Fibroblast of skin of right biceps (primary cell): ENCODE data around the gene LMF2.
"Not testable (repeated sequence)": the region's sequence is repeated elsewhere in the genome, so short reads cannot be mapped to it uniquely, and the experiment has no call there.

ENCODE experiments used
- DNase-seq: peaks from one replicate; pipeline ENCODE4 v3.0.0-alpha.2; 2013

LMF2 gene

DNA sequence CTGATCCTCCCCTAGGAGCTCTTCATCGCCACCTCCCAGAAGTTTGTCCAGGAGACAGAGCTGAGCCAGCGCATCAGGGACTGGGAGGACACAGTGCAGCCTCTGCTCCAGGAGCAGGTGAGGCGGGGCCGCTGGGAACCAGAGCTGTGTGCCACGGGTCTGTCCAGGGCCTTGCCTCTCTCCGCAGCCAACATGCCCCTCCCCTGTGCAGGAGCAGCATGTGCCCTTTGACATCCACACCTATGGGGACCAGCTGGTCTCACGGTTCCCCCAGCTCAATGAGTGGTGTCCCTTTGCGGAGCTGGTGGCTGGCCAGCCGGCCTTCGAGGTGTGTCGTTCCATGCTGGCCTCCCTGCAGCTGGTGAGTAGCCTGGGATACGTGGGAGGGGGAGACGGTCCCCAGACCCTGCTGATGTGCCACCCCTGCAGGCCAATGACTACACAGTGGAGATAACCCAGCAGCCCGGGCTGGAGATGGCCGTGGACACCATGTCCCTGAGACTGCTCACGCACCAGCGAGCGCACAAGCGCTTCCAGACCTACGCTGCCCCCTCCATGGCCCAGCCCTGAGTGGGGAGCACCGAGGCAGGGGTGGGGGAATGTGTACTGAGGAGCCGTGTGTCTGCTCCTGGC is 15.4 kb upstream of the LMF2 start:
- DNase-seq = no peak

DNA sequence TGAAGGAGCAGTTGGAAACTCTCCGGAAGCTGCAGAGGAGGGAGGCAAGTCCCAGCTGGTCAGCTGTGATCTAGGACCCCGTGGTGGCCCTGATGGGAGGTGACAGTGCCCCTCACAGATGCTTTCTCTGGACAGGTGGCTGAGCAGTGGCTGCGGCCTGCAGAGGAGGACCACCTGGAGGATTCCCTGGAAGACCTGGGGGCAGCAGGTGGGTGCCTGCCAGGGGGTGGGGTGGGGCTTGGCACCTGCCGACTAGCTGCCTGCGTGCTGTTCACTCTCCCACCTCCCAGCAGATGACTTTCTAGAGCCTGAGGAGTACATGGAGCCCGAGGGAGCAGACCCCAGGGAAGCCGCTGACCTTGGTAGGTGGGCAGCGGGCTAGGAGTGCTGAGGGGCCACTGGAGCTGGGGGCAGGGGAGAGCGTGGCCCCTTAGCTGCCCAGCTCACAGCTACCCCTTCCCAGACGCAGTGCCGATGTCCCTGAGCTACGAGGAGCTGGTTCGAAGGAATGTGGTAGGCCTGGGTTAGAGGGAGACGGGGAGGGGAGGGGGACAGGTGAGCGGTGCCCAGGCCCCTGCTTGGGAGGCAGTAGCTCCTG is 14.8 kb upstream of the LMF2 start:
- DNase-seq = no peak

DNA sequence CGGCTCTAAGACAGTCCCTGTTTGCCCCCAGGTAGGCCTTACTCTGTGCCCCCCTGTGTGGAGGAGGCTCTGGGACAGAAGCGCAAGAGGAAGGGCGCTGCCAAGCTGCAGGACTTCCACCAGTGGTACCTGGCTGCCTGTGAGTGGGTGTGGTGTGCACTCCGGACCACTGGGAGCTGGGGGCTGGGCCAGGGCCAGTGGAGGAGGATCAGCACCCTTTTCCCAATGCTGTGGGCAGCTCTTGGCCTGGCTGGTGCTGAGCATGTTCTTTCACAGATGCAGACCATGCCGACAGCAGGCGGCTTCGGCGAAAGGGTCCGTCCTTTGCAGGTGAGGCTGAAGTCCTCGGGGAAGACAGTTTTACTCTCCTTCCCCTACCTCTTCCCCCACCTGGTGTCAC is 14.2 kb upstream of the LMF2 start:
- DNase-seq = no peak

DNA sequence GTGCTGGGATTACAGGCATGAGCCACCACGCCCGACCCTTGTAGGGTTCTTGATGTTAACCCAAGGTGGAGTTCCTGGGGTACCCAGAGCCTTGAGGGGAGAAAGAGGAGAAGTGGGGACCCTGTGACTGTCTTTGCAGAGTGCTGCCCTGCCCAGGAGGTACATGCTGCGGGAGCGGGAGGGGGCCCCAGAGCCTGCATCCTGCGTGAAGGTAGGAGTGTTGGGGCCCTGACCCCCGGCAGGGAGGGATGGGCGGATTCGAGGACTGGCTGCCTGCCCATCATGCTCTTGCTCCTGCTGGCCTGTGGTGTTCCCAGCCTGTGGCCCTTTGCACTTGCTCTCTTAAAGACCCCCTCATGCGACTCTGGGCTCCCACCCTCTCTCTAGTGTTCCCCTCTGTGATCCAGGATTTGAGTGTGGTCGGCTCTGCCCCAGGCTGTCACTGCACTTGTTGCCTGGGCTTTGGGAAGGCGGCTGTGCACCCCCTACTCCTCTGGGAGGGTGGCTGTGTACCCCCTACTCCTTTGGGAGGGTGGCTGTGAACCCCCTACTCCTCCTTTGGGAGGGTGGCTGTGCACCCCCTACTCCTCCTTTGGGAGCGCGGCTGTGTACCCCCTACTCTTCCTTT is 13.4 kb upstream of the LMF2 start:
- no peak for DNase-seq

DNA sequence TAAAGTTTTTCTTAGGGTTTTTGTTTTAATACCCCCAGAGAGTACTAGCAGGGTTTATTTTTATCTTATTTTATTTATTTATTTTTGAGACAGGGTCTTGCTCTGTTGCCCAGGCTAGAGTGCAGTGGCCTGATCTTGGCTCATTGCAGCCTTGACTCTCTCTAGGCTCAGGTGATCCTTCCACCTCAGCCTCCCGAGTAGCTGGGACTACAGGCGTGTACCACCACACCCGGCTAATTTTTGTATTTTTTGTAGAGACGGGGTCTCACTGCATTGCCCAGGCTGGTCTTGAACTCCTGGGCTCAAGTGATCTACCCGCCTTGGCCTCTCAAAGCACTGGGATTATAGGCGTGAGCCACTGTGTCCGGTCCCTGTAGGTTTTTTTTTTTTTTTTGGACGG is 12.7 kb upstream of the LMF2 start:
- not testable (repeated sequence) for DNase-seq

DNA sequence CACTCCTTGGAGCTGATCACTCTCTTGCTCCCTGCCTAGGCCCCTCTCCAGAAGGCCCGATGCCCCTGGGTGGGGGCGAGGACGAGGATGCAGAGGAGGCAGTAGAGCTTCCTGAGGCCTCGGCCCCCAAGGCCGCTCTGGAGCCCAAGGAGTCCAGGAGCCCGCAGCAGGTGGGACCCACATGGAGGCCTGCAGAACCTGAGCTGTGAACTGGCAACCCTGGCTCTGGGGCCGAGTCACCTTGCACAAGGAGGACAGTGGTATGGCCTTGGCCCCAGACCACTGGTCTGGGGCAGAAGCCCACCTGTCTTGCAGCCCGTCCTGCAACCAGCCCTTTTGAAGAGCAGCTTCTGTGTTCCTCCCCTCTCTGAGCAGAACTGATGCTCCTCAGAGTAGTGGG is 11.6 kb upstream of the LMF2 start:
- no peak for DNase-seq

DNA sequence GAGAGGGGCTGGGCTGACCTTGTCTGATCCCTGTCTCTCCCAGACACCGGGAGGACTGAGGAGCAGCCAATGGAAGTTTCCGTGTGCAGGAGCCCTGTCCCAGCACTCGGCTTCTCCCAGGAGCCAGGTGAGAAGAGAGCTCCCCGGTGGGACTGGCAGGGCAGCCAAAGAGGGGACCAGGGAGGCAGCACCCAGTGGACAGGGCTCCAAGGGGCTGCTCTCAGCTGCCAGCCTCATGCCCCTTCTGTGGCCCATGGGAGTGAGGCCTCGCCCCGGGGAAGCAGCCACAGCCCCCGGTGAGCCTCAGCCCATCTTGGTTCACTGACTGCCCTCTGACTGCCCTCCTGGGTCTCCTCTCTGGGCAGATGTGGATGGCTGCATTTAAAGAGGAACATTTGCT is 11.1 kb upstream of the LMF2 start:
- DNase-seq = no peak

DNA sequence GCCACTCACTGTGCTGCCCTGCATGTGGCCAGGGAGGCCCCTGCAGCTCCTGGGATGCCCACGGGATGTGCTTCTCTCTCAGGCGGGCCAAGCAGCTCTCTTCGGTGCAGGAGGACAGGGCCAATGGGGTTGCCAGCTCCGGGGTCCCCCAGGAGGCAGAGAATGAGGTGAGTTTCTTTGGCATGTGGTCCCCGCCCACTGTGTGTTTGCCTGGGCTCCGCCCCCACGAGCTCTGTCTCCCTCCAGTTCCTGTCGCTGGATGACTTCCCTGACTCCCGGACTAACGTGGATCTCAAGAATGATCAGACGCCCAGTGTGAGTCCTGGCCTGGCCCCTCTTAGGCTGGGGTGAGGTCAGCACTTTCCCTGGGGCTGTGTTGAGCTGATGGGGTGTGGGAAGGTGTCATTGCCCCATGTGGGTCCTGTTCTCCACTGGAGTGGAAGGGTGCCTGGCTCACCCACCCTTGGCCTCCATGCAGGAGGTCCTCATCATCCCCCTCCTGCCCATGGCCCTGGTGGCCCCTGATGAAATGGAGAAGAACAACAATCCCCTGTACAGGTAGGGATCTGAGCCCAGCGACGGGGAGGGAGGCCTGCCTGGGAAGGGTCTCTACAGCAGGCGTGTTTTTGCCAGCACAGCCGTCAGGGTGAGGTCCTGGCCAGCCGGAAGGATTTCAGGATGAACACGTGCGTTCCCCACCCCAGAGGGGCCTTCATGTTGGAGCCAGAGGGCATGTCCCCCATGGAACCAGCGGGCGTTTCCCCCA is 10.2 kb upstream of the LMF2 start:
- no peak for DNase-seq

DNA sequence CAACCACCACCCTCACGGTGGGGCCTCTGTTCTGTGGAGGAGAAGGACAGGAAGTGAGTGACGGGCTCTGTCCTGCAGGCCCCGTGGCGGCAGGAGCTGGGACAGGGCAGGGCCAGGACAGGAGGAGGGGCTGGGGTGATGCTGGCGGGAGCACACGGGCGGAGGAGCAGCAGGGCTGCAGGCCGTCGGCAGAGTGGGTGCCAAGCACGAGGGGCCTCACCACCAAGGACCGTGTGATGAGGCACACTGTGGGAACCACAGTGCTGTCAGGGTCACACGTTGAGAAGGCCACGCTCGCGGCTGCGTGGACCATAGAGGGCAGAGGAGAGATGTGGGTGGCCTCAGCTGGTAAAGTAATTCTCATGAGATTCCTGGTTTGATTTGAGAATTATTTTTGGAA is 9.4 kb upstream of the LMF2 start:
- no peak for DNase-seq

DNA sequence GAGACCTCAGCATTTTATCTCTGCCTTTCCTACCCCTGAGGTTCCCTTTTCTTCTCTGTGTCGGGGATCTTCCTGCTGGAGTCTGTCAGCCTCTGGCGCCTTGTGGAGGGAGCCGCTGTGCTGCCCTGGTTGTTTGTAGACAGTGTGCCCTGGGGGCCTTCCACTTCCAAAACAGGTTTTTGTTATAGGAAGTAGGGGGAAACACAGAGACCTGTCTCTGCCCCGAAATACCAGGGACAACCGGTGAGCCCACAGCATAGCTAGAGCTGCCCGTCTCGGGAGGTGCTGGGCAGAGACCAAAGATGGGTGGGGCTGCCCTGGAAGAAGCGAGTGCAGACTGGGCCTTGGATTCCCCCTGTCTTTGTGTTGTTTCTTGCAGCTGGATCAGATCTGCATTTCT is 8.6 kb upstream of the LMF2 start:
- DNase-seq = no peak

DNA sequence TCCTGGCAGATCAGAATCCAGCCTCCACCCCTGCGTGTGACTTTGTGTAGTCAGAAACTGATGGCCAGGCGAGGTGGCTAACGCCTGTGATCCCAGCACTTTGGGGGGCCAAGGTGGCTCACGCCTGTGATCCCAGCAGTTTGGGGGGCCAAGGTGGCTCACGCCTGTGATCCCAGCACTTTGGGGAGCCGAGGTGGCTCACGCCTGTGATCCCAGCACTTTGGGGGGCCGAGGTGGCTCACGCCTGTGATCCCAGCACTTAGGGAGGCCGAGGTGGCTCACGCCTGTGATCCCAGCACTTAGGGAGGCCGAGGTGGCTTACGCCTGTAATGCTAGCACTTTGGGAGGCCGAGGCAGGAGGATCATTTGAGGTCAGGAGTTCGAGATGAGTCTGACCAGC is 5.7 kb upstream of the LMF2 start:
- DNase-seq = no peak

DNA sequence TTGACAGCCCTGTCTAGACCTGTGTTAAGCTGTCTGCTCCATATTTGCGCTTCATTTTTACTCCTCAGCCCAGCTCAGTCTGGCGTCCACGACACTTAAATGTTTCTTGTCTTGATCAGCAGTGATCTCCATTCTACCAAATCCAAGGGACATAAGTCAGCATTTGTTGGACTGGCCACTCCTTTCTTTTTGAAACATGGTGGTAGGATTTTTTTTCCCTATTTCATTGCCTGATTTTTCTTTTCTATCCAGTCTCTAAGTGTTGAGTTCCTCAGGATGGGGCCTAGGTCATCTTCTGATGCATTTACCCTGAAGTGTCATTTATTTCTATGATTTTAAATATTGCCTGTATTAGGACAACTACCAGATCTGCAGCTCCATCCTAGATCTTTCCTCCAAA is 1.4 kb upstream of the LMF2 start:
- DNase-seq = no peak

DNA sequence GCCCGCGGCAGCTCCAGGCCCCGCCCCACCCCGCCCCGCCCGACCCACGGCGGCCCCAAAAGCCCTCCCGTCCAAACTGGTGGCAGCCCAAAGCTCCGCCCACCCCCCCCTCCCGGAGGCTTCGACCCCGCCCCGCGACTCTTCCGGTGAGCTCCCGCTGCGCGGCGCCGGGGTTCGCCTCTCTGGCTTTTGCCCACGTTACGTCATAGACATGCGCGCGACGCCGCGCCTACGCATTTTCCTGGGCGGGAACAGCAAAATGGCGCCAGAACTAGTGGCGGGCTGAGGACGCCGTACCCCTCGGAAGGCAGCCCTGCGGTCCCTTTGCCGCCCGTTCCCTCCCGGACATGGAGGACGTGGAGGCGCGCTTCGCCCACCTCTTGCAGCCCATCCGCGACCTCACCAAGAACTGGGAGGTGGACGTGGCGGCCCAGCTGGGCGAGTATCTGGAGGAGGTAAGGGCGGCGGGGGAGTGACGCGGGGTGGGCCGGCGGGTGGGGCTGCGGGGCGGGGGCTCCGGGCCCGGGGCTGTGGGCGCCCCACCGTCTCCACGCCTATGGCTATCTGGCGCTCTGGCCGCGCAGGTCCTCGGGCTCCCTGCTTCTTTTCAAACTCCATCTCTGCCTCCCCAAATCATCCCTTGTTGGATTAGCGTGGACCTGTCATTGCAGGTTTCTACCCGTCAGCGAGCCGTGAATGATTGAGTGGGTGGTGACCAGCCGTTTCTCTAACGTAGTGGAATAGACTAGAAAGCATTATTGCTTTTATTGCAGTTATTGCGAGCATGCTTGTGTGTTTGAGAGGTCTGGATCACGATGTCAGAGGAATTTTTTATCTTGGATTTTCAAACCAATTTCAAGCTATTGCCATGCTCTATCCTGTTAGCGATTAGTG is 736 bp upstream of the LMF2 start, which contains the start of gene NCAPH2:
NCAPH2 (plus strand) TSS at position 234 of the 894 bp plus-strand sequence; CDS start at position 348, 114 bp downstream.
- peak; percentile 97 for DNase-seq

DNA sequence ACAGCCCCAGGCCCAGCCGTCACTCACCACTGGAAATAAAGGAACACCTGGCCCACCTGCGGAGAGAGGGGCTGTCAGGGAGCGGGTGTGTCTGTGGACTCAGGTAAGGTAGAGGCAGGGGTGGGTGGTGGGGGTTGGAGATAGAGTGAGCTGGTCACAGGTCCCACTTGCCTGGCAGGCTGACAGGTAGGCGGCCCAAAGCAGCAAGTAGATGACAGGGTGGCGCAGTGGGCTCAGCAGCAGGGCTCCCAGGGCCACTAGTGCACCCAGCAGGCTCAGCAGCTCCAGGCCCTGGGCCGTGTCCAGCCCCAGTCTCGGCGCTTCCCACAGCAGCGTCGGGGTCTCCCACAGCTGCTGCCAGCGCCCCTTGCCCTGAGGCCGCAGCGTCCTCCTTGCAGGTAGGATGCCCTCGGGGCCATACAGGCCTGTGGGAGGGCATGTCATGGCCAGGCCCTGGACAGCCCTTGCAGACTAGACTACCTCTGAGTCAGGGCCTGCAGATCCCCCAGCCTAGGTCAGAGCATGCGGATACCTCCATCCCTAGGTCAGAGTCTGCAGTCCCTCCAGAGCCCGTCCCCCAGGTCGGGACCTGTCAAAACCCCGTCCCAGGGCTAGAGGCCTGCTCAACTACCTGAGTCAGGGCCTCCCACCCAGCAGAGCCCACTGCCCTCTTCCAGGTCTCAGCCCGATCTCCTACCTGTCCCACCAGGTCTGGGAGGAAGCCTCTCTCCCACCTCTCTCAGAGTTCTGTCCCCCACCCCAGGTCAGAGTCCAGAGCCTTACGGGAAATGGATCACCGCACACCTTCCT is 686 bp downstream of the LMF2 start:
- no peak for DNase-seq

DNA sequence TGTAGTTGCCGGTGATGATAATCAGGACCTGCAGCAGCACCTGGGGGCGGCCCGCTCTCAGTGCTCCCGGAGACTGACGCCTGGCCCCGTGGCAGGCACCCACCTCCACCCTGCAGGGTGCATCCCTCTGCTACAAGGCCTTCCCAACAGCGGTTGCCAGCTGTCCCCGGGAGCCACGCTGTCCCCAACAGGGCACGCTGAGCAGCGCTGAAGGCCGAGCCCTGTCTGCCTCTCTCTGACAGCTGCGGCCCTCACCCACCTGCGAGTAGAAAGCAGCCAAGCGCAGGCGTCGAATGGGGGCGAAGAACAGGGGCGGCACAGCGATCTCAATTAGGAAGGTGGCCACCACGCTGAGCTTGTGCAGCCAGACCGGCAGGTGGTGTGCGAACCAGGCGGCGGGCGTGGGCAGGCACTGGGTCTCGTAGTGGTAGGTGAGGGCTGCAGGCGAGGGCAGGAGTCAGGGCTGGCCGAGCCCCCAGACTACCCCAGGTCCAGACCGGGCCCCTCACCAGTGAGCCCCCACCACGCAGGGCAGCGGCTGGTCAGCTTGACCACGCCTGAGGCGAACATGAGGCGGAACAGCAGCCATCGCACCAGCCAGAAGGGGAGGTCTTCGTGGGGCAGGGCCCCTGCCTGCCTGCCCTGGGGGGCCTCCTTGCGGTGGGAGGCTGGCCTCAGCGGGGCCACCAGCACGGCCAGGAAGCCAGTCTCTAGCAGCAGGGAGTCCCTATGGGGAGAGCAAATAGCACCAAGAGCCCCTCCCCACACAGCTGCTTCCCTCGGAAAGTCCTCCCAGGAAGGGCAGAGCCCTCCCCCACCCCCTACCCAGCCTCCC is 1.5 kb downstream of the LMF2 start:
- DNase-seq = no peak

DNA sequence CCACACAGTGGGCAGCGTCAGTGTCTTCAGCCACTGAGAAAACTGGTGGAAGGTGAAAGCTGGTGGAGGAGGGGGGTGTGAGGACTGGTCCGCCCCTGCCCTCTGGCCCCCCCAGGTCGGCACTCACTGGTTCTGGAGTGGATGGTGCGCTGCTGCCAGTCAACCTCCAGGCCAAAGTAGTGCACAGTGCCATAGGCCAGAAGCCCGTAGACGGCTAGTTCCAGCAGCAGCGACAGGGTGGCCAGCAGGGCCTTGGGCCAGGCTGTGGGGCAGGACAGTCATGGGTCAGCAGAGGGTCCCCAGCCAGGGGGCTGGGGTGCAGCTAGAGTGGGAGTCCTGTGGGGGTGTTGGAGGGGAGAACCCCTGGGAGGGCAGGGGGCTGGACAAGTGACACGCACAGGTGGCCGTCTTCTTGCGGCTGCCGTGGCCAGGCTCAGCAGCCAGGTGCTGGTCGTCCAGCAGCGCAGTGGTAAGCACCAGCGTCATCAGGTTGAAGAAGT is 2.2 kb downstream of the LMF2 start:
- DNase-seq = no peak

DNA sequence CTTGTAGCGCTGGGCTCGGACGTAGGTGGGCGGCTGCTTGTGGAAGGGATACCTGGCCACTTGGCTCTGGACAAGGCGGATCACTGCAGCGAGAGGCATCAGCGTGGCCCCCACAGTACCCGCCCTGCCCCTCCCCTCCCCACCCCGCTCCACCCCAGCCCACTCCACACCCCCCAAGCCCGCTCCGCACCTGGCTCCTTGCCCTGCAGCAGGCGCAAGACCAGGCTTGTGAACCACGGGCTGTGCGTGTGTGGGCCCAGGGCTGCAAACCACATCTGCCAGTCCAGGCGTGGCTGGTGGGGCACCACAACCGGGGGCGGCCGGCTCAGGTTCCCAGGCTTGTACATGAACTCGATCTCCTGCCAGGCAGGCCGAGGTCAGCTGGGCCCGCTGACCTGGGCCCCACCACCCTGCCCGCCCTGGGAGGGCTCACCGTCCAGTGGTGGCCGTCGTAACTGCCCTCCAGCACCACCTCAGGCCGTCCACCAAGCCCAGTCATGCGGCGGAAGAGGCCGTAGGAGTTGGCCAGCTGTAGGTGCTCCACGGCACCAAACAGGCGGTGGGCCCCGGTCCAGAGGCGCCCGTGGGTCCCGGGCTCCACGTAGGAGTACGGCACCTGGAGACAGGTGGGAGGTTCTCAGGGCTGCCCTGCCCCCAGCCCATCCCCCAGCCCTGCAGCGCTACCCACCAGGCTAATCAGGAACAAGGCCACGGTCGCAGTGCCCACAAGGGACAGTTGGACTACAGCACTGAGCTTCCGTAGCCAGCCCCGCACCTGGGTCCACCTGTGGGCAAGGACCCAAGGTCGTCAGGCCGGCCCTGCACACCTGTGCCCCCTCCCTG is 2.9 kb downstream of the LMF2 start:
- no peak for DNase-seq

DNA sequence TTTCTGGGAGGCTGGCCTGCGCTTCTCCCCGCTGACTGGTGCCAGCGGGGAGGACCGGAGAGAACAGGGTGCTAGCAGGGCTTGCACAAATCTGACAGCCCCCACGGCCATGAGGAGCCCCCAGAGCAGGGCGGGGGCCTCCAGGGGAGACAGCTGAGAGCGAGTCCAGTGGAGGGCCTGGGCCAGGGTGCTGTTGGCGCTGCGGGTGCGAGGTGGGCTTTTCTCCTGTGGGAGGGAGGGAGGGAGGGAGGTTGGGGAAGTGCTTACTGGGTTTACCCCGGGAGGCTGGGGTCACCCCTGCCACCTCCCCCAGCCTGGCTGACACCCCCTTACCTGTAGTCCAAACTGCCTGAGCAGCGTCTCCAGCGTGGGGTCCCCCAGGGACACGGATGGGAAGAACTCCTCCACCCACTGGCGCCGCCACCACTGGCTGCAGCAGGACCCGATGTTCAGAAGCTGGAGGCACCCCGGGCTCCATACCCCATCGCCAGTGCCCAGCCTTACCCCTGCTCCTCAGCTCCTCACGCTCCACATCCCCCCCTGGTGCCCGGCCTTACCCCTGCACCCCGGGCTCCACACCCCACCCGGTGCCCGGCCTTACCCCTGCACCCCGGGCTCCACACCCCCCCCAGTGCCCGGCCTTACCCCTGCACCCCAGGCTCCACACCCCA is 3.9 kb downstream of the LMF2 start:
- DNase-seq = no peak
